ENCODE results near the gene TMEM132C.

GRCh38 chr12:128747441-128747840 is 480.5 kb downstream of the TMEM132C start:
- TF ChIP-seq CTCF (IDR thresholded peaks at IDR 0.05) = no peak
- no peak for TF ChIP-seq POLR2A (IDR thresholded peaks at IDR 0.05)
- TF ChIP-seq POLR2AphosphoS5 (IDR thresholded peaks at IDR 0.05) = no peak
